ENCODE data around the gene VDAC1.

VDAC1 gene

DNA sequence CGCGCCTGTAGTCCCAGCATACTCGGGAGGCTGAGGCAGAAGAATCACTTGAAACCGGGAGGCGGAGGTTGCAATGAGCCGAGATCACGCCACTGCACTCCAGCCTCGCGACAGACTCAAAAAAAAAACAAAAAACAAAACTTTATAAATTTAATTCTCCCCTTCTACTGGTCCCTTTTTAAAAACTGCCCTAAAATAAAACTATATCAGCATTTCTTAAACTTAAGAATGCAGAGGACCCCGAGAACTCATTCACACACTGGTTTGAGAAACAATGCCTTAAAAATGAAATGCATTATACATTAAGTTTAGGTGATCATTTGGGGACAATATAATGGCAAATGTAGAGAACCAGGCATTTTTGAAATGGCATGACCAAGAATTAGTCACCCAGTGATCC lies 38.7 kb downstream of the VDAC1 start:
- TF ChIP-seq RAD21 (IDR thresholded peaks at IDR 0.05; ENCODE audit: low read depth), result no peak
- TF ChIP-seq, protein P1, sequence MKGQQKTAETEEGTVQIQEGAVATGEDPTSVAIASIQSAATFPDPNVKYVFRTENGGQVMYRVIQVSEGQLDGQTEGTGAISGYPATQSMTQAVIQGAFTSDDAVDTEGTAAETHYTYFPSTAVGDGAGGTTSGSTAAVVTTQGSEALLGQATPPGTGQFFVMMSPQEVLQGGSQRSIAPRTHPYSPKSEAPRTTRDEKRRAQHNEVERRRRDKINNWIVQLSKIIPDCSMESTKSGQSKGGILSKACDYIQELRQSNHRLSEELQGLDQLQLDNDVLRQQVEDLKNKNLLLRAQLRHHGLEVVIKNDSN (IDR thresholded peaks at IDR 0.05), result no peak
- no peak for TF ChIP-seq YY1 (IDR thresholded peaks at IDR 0.05; ENCODE audit: low read depth)

DNA sequence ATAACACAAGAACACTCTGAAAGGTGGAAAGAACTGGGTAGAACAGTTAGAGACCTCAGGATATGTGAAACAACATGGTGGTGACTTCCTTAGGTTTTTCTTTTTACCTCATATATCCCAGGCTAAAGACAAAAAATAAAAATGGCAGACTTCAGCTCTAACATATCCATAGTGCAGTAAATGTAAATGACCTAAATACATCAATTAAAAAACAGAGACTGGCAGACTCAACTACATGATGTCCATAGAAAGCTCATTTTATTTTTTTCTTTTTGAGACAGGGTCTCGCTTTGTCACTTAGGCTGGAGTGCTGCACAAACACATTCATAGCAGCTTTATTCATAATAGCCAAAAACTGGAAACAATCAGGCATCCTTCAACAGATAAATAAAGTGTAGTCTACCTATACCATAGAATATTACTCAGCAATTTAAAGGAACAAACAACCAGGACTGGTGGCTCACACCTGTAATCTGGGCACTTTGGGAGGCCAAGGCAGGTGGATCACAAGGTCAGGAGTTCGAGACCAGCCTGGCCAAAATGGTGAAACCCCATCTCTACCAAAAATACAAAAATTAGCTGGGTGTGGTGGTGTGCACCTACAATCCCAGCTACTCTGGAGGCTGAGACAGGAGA lies 41.2 kb downstream of the VDAC1 start:
- TF ChIP-seq CEBPB (IDR thresholded peaks at IDR 0.05), result no peak
- TF ChIP-seq YY1 (IDR thresholded peaks at IDR 0.05; ENCODE audit: low read depth), result no peak
- no peak for TF ChIP-seq ZBTB7A (IDR thresholded peaks at IDR 0.05; ENCODE audit: low read depth)
- TF ChIP-seq EP300 (IDR thresholded peaks at IDR 0.05; ENCODE audit: borderline replicate concordance), result no peak

DNA sequence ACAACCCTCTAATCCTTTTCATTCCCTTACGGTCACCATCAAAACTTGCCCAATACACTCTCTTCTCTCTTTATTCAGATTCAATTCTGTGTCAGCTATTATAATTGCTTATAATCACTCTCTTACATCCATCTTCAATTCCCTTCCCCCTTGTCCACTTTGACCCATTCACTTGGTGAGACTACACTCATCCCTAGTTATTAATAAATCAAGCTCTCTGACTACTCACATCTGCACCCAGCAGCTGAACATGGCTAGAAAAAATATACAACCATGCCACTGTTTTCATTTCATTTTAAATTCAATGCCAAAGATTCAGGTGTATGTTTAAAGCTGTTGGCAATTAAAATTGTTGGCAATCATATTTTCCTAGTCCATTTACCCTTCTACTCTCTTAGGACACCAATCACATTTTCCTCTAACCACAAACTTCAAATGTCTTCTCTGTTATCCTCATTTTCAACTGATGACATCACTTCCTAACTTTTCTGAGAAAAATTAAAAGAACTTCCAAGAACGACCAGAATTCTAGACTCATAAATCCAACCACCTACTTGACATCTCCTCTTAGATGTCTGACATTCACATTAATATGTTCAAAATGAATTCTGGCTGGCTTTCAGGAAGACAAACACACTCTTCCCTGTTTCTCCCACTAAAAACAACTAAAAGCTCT lies 41.8 kb downstream of the VDAC1 start:
- no peak for TF ChIP-seq EP300 (IDR thresholded peaks at IDR 0.05; ENCODE audit: borderline replicate concordance)
- no peak for TF ChIP-seq EGR1 (IDR thresholded peaks at IDR 0.05)
- TF ChIP-seq TAF1 (IDR thresholded peaks at IDR 0.05; ENCODE audit: low read depth), result no peak
- no peak for TF ChIP-seq YY1 (IDR thresholded peaks at IDR 0.05; ENCODE audit: low read depth)
- TF ChIP-seq, protein P2, sequence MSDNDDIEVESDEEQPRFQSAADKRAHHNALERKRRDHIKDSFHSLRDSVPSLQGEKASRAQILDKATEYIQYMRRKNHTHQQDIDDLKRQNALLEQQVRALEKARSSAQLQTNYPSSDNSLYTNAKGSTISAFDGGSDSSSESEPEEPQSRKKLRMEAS (IDR thresholded peaks at IDR 0.05), result no peak
- no peak for TF ChIP-seq FOXM1 (IDR thresholded peaks at IDR 0.05; ENCODE audit: borderline replicate concordance, low read depth)
- TF ChIP-seq NFIC (IDR thresholded peaks at IDR 0.05), result no peak
- TF ChIP-seq, protein P3, sequence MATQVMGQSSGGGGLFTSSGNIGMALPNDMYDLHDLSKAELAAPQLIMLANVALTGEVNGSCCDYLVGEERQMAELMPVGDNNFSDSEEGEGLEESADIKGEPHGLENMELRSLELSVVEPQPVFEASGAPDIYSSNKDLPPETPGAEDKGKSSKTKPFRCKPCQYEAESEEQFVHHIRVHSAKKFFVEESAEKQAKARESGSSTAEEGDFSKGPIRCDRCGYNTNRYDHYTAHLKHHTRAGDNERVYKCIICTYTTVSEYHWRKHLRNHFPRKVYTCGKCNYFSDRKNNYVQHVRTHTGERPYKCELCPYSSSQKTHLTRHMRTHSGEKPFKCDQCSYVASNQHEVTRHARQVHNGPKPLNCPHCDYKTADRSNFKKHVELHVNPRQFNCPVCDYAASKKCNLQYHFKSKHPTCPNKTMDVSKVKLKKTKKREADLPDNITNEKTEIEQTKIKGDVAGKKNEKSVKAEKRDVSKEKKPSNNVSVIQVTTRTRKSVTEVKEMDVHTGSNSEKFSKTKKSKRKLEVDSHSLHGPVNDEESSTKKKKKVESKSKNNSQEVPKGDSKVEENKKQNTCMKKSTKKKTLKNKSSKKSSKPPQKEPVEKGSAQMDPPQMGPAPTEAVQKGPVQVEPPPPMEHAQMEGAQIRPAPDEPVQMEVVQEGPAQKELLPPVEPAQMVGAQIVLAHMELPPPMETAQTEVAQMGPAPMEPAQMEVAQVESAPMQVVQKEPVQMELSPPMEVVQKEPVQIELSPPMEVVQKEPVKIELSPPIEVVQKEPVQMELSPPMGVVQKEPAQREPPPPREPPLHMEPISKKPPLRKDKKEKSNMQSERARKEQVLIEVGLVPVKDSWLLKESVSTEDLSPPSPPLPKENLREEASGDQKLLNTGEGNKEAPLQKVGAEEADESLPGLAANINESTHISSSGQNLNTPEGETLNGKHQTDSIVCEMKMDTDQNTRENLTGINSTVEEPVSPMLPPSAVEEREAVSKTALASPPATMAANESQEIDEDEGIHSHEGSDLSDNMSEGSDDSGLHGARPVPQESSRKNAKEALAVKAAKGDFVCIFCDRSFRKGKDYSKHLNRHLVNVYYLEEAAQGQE (IDR thresholded peaks at IDR 0.05; ENCODE audit: low read depth), result no peak
- no peak for TF ChIP-seq TEAD4 (IDR thresholded peaks at IDR 0.05)
- no peak for TF ChIP-seq TCF12 (IDR thresholded peaks at IDR 0.05; ENCODE audit: low read depth)
- no peak for TF ChIP-seq RAD21 (IDR thresholded peaks at IDR 0.05; ENCODE audit: low read depth)
- no peak for TF ChIP-seq ZBTB7A (IDR thresholded peaks at IDR 0.05; ENCODE audit: low read depth)
- no peak for TF ChIP-seq CREB1 (IDR thresholded peaks at IDR 0.05; ENCODE audit: low read depth)
- TF ChIP-seq, protein P1 (IDR thresholded peaks at IDR 0.05), result no peak
- no peak for TF ChIP-seq CEBPB (IDR thresholded peaks at IDR 0.05)

DNA sequence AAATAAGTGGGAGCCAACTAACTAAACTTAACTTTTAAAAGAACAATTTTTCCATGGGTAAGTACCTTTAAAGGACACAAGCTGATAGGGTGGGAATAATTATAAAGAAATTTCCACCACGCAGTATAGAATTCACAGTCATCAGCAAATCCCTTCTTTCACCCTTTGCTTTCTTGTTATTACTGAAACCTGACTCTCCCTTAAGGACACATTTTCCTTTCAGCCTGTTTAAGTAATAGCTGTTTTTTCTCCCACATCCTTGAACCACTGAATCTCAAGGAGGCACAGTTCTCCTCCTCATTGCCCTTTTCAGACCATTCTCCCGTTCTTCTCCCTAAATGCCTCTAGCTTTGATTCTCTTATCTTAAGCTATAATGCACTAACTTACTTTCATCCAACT lies 42.6 kb downstream of the VDAC1 start:
- no peak for TF ChIP-seq CREB1 (IDR thresholded peaks at IDR 0.05; ENCODE audit: low read depth)

DNA sequence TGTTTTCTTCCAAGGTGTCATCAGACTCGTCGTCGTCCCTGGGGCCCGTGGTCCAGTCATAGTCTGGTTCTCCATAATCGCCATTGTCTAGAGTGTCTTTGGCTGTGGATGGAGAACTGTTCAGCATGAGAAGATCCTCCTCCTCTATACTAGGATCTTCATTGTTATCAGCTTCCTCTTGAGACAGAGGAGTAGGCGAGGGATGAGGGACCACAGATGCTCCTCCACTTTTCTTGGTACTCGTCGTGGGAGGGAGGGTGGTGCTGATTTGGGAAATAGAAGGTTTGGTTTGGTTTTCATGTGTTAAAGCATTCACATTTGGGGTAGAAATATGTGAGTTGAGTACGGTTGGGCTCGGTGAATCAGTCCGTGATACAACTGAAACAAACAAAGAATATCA lies 45.1 kb downstream of the VDAC1 start:
- TF ChIP-seq TCF12 (IDR thresholded peaks at IDR 0.05; ENCODE audit: low read depth) (no peak), CREB1 (IDR thresholded peaks at IDR 0.05; ENCODE audit: low read depth) (no peak), TEAD4 (IDR thresholded peaks at IDR 0.05) (no peak), CEBPB (IDR thresholded peaks at IDR 0.05) (no peak), TAF1 (IDR thresholded peaks at IDR 0.05; ENCODE audit: low read depth) (no peak)
- TF ChIP-seq, protein P1 (IDR thresholded peaks at IDR 0.05), result no peak
- TF ChIP-seq, protein P3 (IDR thresholded peaks at IDR 0.05; ENCODE audit: low read depth), result no peak

DNA sequence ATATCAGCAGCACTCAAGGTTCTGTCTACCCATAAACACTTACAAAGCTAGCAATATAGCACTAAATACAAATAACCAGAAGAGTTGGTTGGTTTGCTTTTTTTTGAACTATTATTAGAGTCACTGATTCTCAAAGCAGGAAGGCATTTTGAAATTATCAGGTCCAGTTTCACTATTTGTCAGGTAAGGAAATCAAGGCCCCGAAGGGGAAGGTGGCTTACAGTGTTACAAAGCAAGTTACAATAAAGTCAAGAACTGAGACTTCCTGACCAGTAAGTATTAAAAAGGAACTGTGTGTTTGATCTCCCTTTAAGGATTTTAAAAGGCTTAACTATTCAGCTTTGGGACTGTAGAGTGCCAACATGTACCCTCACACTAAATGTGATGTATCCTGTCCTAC lies 47.2 kb downstream of the VDAC1 start:
- TF ChIP-seq EP300 (IDR thresholded peaks at IDR 0.05; ENCODE audit: borderline replicate concordance), result no peak
- no peak for TF ChIP-seq RAD21 (IDR thresholded peaks at IDR 0.05; ENCODE audit: low read depth)
- TF ChIP-seq FOXM1 (IDR thresholded peaks at IDR 0.05; ENCODE audit: borderline replicate concordance, low read depth), result no peak
- TF ChIP-seq EGR1 (IDR thresholded peaks at IDR 0.05), result no peak
- TF ChIP-seq TCF12 (IDR thresholded peaks at IDR 0.05; ENCODE audit: low read depth), result no peak
